GM12878 (cell line): ENCODE data around the gene DCAF7. TPM values are rescaled to one million over a fixed set of nuclear protein-coding genes. Genes with fewer than 3 reads are reported as not detected.

Experiments
- ATAC-seq: fragments of 200-7000 bp; cut with Tn5 transposase; 3 replicates; pipeline ENCODE4 v1.9.1; 2020; ENCODE audit warnings: mild to moderate bottlenecking, moderate library complexity
- BruUV-seq: library from RNA; stranded (reverse); fragments of 400-500 nt; replicated peaks from 2 replicates; lab custom pipeline; 2021; lab: Mats Ljungman, UMichigan
- CTCF ChIA-PET: fragments of 300-600 bp; sonication (Branson Sonifier 250); formaldehyde crosslinking; extraction: SDS; loops from one replicate; lab custom pipeline; 2021; ENCODE audit warnings: inconsistent platforms; lab: Yijun Ruan, JAX
- POLR2A ChIA-PET: fragments of 350-600 bp; formaldehyde crosslinking; extraction: SDS; loops from one replicate; lab custom pipeline; 2021; ENCODE audit warnings: inconsistent platforms; lab: Charles Lee
- RAD21 ChIA-PET: fragments of 300-600 bp; sonication (Branson Sonifier 250); formaldehyde crosslinking; loops from one replicate; lab custom pipeline; 2023; ENCODE audit warnings: antibody characterized with exemption; ENCODE audit not compliant: unreplicated experiment; lab: Charles Lee
- SMC1A ChIA-PET: fragments of 300-600 bp; sonication (Branson Sonifier 250); formaldehyde crosslinking; loops from one replicate; lab custom pipeline; 2023; ENCODE audit not compliant: unreplicated experiment, uncharacterized antibody; lab: Charles Lee
- DNase-seq: peaks from one replicate; pipeline ENCODE4 v3.0.0-alpha.2; 2011; ENCODE audit warnings: low read depth, low spot score
- FAIRE-seq: peaks from 3 replicates; lab custom pipeline; 2011; peaks lifted over from hg19 to GRCh38; lab: Jason Lieb, UNC
- H2AFZ ChIP-seq: 2 replicates; pipeline ENCODE4 v1.6.0; 2011; ENCODE audit warnings: low read depth, low read length, control low read depth; ENCODE audit not compliant: control insufficient read depth
- H3K27ac ChIP-seq: 2 replicates; pipeline ENCODE4 v1.5.1; 2011; ENCODE audit warnings: control low read depth; ENCODE audit not compliant: control insufficient read depth, insufficient read depth
- H3K27me3 ChIP-seq, 2 experiments: replicated peaks in 1 of 2; 2 replicates each; pipeline versions ENCODE4 v1.6.0 to v1.6.1; 2011; ENCODE audit warnings: low read length in 1 of 2; ENCODE audit not compliant: control insufficient read depth in 2 of 2, insufficient read depth in 2 of 2
- H3K36me3 ChIP-seq, 2 experiments: 2 replicates each; pipeline ENCODE4 v1.5.1; 2011; ENCODE audit warnings: low read length in 1 of 2; ENCODE audit not compliant: control insufficient read depth in 2 of 2, insufficient read depth in 2 of 2
- H3K4me1 ChIP-seq: 2 replicates; pipeline ENCODE4 v1.6.1; 2011; ENCODE audit warnings: mild to moderate bottlenecking, low read length, moderate library complexity, mixed read lengths; ENCODE audit not compliant: control insufficient read depth, insufficient read depth
- H3K4me2 ChIP-seq: 2 replicates; pipeline ENCODE4 v1.6.0; 2011; ENCODE audit warnings: control low read depth; ENCODE audit not compliant: control insufficient read depth, insufficient read depth
- H3K4me3 ChIP-seq: fragments of 200-600 bp; sonication (generic); 2 replicates; pipeline ENCODE4 v1.5.1; 2016
- H3K79me2 ChIP-seq: 2 replicates; pipeline ENCODE4 v1.6.0; 2011; ENCODE audit warnings: low read length; ENCODE audit not compliant: control insufficient read depth, insufficient read depth
- H3K9ac ChIP-seq: 2 replicates; pipeline ENCODE4 v1.8.0; 2011; ENCODE audit warnings: low read length, control low read depth, mixed read lengths; ENCODE audit not compliant: control insufficient read depth, insufficient read depth
- H3K9me3 ChIP-seq: replicated peaks from 3 replicates; pipeline ENCODE4 v1.5.1; 2011; ENCODE audit warnings: mild to moderate bottlenecking, low read length; ENCODE audit not compliant: control insufficient read depth, insufficient read depth
- H4K20me1 ChIP-seq: 2 replicates; pipeline ENCODE4 v1.6.0; 2011; ENCODE audit not compliant: control insufficient read depth, insufficient read depth
- ASH2L ChIP-seq: fragments of 300-600, 200-600 bp; sonication (generic); IDR thresholded peaks from 2 replicates; pipeline ENCODE4 v1.6.1; 2017; ENCODE audit warnings: low read depth, mild to moderate bottlenecking, borderline replicate concordance
- IRF4 ChIP-seq: IDR thresholded peaks from 2 replicates; pipeline ENCODE4 v1.6.1; 2011; ENCODE audit warnings: low read depth, low read length
- JUND ChIP-seq: IDR thresholded peaks from 2 replicates; pipeline ENCODE4 v1.6.1; 2012; ENCODE audit warnings: low read depth, mild to moderate bottlenecking, low read length, improper control_type of control experiment, moderate library complexity
- NR2F1 ChIP-seq: fragments of 450-650 bp; conservative IDR thresholded peaks from 2 replicates; pipeline ENCODE4 v1.6.1; 2017; ENCODE audit warnings: mild to moderate bottlenecking
- NRF1 ChIP-seq: conservative IDR thresholded peaks from 2 replicates; pipeline ENCODE4 v1.6.1; 2011; ENCODE audit warnings: mild to moderate bottlenecking, low read depth, low read length, improper control_type of control experiment
- SIN3A ChIP-seq: IDR thresholded peaks from 2 replicates; pipeline ENCODE4 v1.6.1; 2012; ENCODE audit warnings: low read depth, low read length, improper control_type of control experiment
- SMAD5 ChIP-seq: IDR thresholded peaks from 2 replicates; pipeline ENCODE4 v1.6.1; 2016; ENCODE audit warnings: antibody characterized with exemption, low read depth
- TCF7 ChIP-seq: IDR thresholded peaks from 2 replicates; pipeline ENCODE4 v1.6.1; 2014; ENCODE audit warnings: antibody characterized with exemption, borderline replicate concordance
- ZZZ3 ChIP-seq: IDR thresholded peaks from 2 replicates; pipeline ENCODE4 v1.6.1; 2011; ENCODE audit warnings: low read depth; ENCODE audit not compliant: control insufficient read depth, insufficient read length
- WGBS: methylation state at CpG from one replicate; pipeline ENCODE4 v1.1.6; 2016; ENCODE audit warnings: low lambda C conversion rate; ENCODE audit not compliant: insufficient replicate concordance, insufficient coverage; ENCODE audit errors: missing lambda C conversion rate; 5-methylcytosine and 5-hydroxymethylcytosine counted together
- in situ Hi-C: fragments of 300-500 bp; cut with MboI; formaldehyde crosslinking; loops from 9 replicates; pipeline ENCODE4 v1.14.3; 2018; ENCODE audit warnings: mixed read lengths
- intact Hi-C: fragments of 100-400 bp; cut with micrococcal nuclease; formaldehyde crosslinking; loops from one replicate; pipeline ENCODE4 v1.14.2; 2022; ENCODE audit not compliant: unreplicated experiment
- polyA plus RNA-seq, 11 experiments: library from polyadenylated mRNA; depleted of rRNA in 4 of 11; unstranded in 6 of 11; stranded (reverse) in 5 of 11; fragments of >200 nt; fragmentation: Nextera tagmentation in 4 of 11; fragmentation: Illumina TruSeq in 1 of 11; extraction: Ambion mirVana in 4 of 11; extraction: Trizol in 1 of 11; gene quantifications; 1 replicate in 1 of 11; 2 replicates in 10 of 11; pipeline versions ENCODE4 v1.2.1 to v1.2.3, GENCODE V29; 2011 to 2016; ENCODE audit warnings: inconsistent platforms in 2 of 11, missing spikeins in 2 of 11, low read depth in 1 of 11
- total RNA-seq, 4 experiments: library from RNA; depleted of rRNA in 3 of 4; stranded (reverse); fragments of >200 nt in 3 of 4; fragmentation: Illumina TruSeq in 1 of 4; extraction: Trizol in 1 of 4; gene quantifications; 2 replicates each; pipeline versions ENCODE4 v1.2.1 to v1.2.3, GENCODE V29; 2013 to 2021
- TF ChIP-seq, protein P1 (sequence below): IDR thresholded peaks from 2 replicates; pipeline ENCODE4 v1.6.1; 2012; ENCODE audit warnings: low read depth, low read length, improper control_type of control experiment
- TF ChIP-seq, protein P2 (sequence below): fragments of 450-650 bp; IDR thresholded peaks from 2 replicates; pipeline ENCODE4 v1.6.1; 2017; ENCODE audit warnings: mild to moderate bottlenecking
- TF ChIP-seq, protein P3 (sequence below): fragments of 450-650 bp; IDR thresholded peaks from 2 replicates; pipeline ENCODE4 v1.6.1; 2017; ENCODE audit warnings: mild to moderate bottlenecking, moderate library complexity
- TF ChIP-seq, protein P4 (sequence below): fragments of 450-650 bp; IDR thresholded peaks from 2 replicates; pipeline ENCODE4 v1.6.1; 2017; ENCODE audit warnings: low read depth, mild to moderate bottlenecking, moderate library complexity

Gene DCAF7
- total and polyA plus RNA-seq, 10 of the 15 experiments (the other 5 are each of a cell fraction or from before 2014, with no cell fraction given) = 27.0 to 103 (median 54.5) TPM

DNA sequence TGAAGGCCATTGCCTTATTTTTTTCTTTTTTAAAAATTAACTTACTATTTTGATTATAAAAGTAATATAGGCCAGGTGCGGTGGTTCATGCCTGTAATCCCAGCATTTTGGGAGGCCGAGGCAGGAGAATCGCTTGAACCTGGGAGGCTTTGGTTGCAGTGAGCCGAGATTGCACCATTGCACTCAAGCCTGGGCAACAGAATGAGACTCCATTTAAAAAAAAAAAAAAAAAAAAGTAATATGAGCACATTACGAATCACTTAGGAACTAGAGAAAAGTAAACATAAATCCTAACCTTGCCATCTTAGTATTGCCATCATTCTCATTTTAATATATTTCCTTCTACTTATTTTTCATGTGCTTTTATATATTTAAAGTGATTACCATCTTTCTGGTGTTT is 37.5 kb downstream of the DCAF7 start:
- ChIA-PET CTCF (interaction anchor here (0.6 kb wide), 1 partner anchor 22 kb away, joined by 3 read pairs; no protein-coding TSS in a partner anchor), SMC1A (no interaction called here), POLR2A (interaction anchor here (1.3 kb wide), 1 partner anchor 14 kb away, joined by 3 read pairs; no protein-coding TSS in a partner anchor), RAD21 (no interaction called here)
- H4K20me1 ChIP-seq = no peaks in the 10 kb centered on the region
- peaks cover 30 to 53% of the 10 kb centered on the region in 2 experiments for H3K36me3 ChIP-seq
- in situ Hi-C loops = no loop called here
- H3K4me2 ChIP-seq = no peak overlapping the region
- no peak for FAIRE-seq
- no peaks in the 10 kb centered on the region; the same call in 1 of the 2 replicates for H3K4me1 ChIP-seq
- ATAC-seq = no peak
- no TSS peak for BruUV-seq
- H3K9ac ChIP-seq = no peak overlapping the region
- H3K27me3 ChIP-seq = no peaks in the 10 kb centered on the region
- 99% methylated on average over 5 of the region's 5 CpGs for WGBS
- H2AFZ ChIP-seq = no peak overlapping the region
- H3K27ac ChIP-seq = no peak overlapping the region
- DNase-seq = no peak
- H3K79me2 ChIP-seq = no peaks in the 10 kb centered on the region
- intact Hi-C loops = no loop called here
- H3K4me3 ChIP-seq = no peak overlapping the region
- H3K9me3 ChIP-seq = no peaks in the 10 kb centered on the region
- no peak for TF ChIP-seq SIN3A
- TF ChIP-seq, protein P1, sequence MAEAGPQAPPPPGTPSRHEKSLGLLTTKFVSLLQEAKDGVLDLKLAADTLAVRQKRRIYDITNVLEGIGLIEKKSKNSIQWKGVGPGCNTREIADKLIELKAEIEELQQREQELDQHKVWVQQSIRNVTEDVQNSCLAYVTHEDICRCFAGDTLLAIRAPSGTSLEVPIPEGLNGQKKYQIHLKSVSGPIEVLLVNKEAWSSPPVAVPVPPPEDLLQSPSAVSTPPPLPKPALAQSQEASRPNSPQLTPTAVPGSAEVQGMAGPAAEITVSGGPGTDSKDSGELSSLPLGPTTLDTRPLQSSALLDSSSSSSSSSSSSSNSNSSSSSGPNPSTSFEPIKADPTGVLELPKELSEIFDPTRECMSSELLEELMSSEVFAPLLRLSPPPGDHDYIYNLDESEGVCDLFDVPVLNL = no peak
- no peak for TF ChIP-seq ASH2L
- TF ChIP-seq, protein P2, sequence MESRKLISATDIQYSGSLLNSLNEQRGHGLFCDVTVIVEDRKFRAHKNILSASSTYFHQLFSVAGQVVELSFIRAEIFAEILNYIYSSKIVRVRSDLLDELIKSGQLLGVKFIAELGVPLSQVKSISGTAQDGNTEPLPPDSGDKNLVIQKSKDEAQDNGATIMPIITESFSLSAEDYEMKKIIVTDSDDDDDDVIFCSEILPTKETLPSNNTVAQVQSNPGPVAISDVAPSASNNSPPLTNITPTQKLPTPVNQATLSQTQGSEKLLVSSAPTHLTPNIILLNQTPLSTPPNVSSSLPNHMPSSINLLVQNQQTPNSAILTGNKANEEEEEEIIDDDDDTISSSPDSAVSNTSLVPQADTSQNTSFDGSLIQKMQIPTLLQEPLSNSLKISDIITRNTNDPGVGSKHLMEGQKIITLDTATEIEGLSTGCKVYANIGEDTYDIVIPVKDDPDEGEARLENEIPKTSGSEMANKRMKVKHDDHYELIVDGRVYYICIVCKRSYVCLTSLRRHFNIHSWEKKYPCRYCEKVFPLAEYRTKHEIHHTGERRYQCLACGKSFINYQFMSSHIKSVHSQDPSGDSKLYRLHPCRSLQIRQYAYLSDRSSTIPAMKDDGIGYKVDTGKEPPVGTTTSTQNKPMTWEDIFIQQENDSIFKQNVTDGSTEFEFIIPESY = no peak
- TF ChIP-seq NRF1 = no peak
- TF ChIP-seq IRF4 = no peak
- TF ChIP-seq, protein P3, sequence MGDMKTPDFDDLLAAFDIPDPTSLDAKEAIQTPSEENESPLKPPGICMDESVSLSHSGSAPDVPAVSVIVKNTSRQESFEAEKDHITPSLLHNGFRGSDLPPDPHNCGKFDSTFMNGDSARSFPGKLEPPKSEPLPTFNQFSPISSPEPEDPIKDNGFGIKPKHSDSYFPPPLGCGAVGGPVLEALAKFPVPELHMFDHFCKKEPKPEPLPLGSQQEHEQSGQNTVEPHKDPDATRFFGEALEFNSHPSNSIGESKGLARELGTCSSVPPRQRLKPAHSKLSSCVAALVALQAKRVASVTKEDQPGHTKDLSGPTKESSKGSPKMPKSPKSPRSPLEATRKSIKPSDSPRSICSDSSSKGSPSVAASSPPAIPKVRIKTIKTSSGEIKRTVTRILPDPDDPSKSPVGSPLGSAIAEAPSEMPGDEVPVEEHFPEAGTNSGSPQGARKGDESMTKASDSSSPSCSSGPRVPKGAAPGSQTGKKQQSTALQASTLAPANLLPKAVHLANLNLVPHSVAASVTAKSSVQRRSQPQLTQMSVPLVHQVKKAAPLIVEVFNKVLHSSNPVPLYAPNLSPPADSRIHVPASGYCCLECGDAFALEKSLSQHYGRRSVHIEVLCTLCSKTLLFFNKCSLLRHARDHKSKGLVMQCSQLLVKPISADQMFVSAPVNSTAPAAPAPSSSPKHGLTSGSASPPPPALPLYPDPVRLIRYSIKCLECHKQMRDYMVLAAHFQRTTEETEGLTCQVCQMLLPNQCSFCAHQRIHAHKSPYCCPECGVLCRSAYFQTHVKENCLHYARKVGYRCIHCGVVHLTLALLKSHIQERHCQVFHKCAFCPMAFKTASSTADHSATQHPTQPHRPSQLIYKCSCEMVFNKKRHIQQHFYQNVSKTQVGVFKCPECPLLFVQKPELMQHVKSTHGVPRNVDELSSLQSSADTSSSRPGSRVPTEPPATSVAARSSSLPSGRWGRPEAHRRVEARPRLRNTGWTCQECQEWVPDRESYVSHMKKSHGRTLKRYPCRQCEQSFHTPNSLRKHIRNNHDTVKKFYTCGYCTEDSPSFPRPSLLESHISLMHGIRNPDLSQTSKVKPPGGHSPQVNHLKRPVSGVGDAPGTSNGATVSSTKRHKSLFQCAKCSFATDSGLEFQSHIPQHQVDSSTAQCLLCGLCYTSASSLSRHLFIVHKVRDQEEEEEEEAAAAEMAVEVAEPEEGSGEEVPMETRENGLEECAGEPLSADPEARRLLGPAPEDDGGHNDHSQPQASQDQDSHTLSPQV = no peak
- TF ChIP-seq ZZZ3 = no peak
- TF ChIP-seq TCF7 = no peak
- TF ChIP-seq JUND = no peak
- TF ChIP-seq, protein P4, sequence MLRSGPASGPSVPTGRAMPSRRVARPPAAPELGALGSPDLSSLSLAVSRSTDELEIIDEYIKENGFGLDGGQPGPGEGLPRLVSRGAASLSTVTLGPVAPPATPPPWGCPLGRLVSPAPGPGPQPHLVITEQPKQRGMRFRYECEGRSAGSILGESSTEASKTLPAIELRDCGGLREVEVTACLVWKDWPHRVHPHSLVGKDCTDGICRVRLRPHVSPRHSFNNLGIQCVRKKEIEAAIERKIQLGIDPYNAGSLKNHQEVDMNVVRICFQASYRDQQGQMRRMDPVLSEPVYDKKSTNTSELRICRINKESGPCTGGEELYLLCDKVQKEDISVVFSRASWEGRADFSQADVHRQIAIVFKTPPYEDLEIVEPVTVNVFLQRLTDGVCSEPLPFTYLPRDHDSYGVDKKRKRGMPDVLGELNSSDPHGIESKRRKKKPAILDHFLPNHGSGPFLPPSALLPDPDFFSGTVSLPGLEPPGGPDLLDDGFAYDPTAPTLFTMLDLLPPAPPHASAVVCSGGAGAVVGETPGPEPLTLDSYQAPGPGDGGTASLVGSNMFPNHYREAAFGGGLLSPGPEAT = no peak
- TF ChIP-seq SMAD5 = no peak
- TF ChIP-seq NR2F1 = no peak
